Loucy (cell line): ENCODE data around the gene ZNF296.

Source experiments
- EZH2phosphoT487 ChIP-seq: fragments of 200-600 bp; IDR thresholded peaks from 2 replicates; pipeline ENCODE4 v1.6.1; 2018; ENCODE audit warnings: antibody characterized with exemption, mild to moderate bottlenecking, moderate library complexity, borderline replicate concordance
- TF ChIP-seq, protein P1 (sequence below): fragments of 200-600 bp; sonication (generic); conservative IDR thresholded peaks from 2 replicates; pipeline ENCODE4 v1.5.1; 2014; ENCODE audit warnings: mild to moderate bottlenecking, antibody characterized with exemption, low read length

DNA sequence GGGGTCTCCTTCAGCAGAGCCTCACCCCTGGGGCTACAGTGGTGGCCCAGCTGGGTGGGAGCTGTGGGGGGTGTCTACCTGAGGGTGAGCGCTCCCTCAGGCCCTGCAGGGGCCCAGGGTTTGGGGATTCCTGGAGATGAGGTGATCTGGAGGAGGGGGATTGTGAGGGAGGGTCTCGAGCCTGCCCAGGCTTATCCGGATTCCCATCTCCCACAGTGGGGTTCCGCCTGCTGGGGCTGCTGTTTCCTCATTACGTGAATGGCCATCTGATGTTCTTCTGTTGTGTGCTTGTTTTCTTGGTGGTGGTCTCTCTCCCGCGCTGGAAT lies 21.1 kb upstream of the ZNF296 start:
- TF ChIP-seq, protein P1, sequence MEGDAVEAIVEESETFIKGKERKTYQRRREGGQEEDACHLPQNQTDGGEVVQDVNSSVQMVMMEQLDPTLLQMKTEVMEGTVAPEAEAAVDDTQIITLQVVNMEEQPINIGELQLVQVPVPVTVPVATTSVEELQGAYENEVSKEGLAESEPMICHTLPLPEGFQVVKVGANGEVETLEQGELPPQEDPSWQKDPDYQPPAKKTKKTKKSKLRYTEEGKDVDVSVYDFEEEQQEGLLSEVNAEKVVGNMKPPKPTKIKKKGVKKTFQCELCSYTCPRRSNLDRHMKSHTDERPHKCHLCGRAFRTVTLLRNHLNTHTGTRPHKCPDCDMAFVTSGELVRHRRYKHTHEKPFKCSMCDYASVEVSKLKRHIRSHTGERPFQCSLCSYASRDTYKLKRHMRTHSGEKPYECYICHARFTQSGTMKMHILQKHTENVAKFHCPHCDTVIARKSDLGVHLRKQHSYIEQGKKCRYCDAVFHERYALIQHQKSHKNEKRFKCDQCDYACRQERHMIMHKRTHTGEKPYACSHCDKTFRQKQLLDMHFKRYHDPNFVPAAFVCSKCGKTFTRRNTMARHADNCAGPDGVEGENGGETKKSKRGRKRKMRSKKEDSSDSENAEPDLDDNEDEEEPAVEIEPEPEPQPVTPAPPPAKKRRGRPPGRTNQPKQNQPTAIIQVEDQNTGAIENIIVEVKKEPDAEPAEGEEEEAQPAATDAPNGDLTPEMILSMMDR, result no peak
- no peak for TF ChIP-seq EZH2phosphoT487
